K562 (cell line): ENCODE data around the gene IQUB. TPM values are rescaled to one million over a fixed set of nuclear protein-coding genes. Genes with fewer than 3 reads are reported as not detected.
"Not testable (repeated sequence)": the region's sequence is repeated elsewhere in the genome, so short reads cannot be mapped to it uniquely, and the experiment has no call there.

Source experiments
- ATAC-seq: fragments of 200-7000 bp; cut with Tn5 transposase; 3 replicates; pipeline ENCODE4 v1.9.1; 2020; ENCODE audit warnings: moderate library complexity
- BruUV-seq: library from RNA; stranded (reverse); fragments of 400-500 nt; replicated peaks from 2 replicates; lab custom pipeline; 2021; lab: Mats Ljungman, UMichigan
- CTCF ChIA-PET: fragments of 300-600 bp; formaldehyde crosslinking; extraction: SDS; loops from one replicate; lab custom pipeline; 2021; ENCODE audit warnings: low intra/inter-chr PET ratio; lab: Yijun Ruan, JAX
- POLR2A ChIA-PET: fragments of 300-600, 350-650 bp; sonication (Branson Sonifier 250); formaldehyde crosslinking; extraction: SDS; loops from one replicate; lab custom pipeline; 2021; ENCODE audit warnings: antibody characterized with exemption, inconsistent platforms; lab: Yijun Ruan, JAX
- DNase-seq, 4 experiments: peaks; one replicate each; pipeline versions ENCODE4 v3.0.0 to v3.0.0-alpha.2; 2011 to 2018; ENCODE audit warnings: low spot score in 3 of 4, mixed read lengths in 3 of 4; ENCODE audit errors: extremely low read depth in 1 of 4
- FAIRE-seq: peaks from 2 replicates; lab custom pipeline; 2011; peaks lifted over from hg19 to GRCh38; lab: Jason Lieb, UNC
- H2AFZ ChIP-seq: 2 replicates; pipeline ENCODE4 v1.6.0; 2011; ENCODE audit warnings: low read depth, low read length, control low read depth, inconsistent platforms
- H3K27ac ChIP-seq: fragments of 200-600 bp; 3 replicates; pipeline ENCODE4 v1.8.0; 2011; ENCODE audit warnings: low read depth, mild to moderate bottlenecking, control low read depth, inconsistent platforms, low read length, moderate library complexity, mixed read lengths; ENCODE audit errors: extremely low read depth
- H3K27me3 ChIP-seq, 2 experiments: fragments of 300-600 bp in 1 of 2; 2 replicates in 1 of 2; 3 replicates in 1 of 2; pipeline versions ENCODE4 v1.6.0 to v1.8.0; 2011; ENCODE audit warnings: inconsistent platforms in 2 of 2, low read length in 2 of 2, mild to moderate bottlenecking in 1 of 2, mixed read lengths in 1 of 2, moderate library complexity in 1 of 2; ENCODE audit not compliant: control insufficient read depth in 2 of 2, insufficient read depth in 2 of 2
- H3K36me3 ChIP-seq: fragments of 300-600 bp; 3 replicates; pipeline ENCODE4 v1.8.0; 2011; ENCODE audit warnings: mild to moderate bottlenecking, low read length, inconsistent platforms; ENCODE audit not compliant: control insufficient read depth, insufficient read depth
- H3K4me1 ChIP-seq, 2 experiments: fragments of 200-600 bp in 1 of 2; replicated peaks in 1 of 2; 2 replicates in 1 of 2; 3 replicates in 1 of 2; pipeline versions ENCODE4 v1.5.1 to v1.8.0; 2011; ENCODE audit warnings: inconsistent platforms in 2 of 2, low read length in 2 of 2, mild to moderate bottlenecking in 1 of 2, mixed read lengths in 1 of 2, moderate library complexity in 1 of 2; ENCODE audit not compliant: control insufficient read depth in 2 of 2, insufficient read depth in 2 of 2
- H3K4me2 ChIP-seq: 2 replicates; pipeline ENCODE4 v1.6.1; 2011; ENCODE audit warnings: low read length, control low read depth, inconsistent platforms, mixed read lengths; ENCODE audit not compliant: insufficient read depth
- H3K4me3 ChIP-seq: fragments of 200-600 bp; sonication (generic), shearing (Covaris generic); 2 replicates; pipeline ENCODE4 v1.5.1; 2016; ENCODE audit warnings: control low read depth, inconsistent platforms
- H3K79me2 ChIP-seq: fragments of 200-600 bp; 3 replicates; pipeline ENCODE4 v1.8.0; 2011; ENCODE audit warnings: low read length, inconsistent platforms; ENCODE audit not compliant: control insufficient read depth, insufficient read depth
- H3K9ac ChIP-seq, 2 experiments: 2 replicates each; pipeline versions ENCODE4 v1.6.0 to v1.6.1; 2011; ENCODE audit warnings: low read depth in 2 of 2, low read length in 2 of 2, control low read depth in 1 of 2, inconsistent platforms in 1 of 2, mild to moderate bottlenecking in 1 of 2, mixed read lengths in 1 of 2; ENCODE audit not compliant: insufficient read depth in 1 of 2
- H3K9me1 ChIP-seq: one replicate; pipeline ENCODE4 v1.6.0; 2011; ENCODE audit warnings: inconsistent platforms, mild to moderate bottlenecking, low read length, moderate library complexity; ENCODE audit not compliant: control insufficient read depth, insufficient read depth
- H3K9me3 ChIP-seq: replicated peaks from 2 replicates; pipeline ENCODE4 v1.5.1; 2011; ENCODE audit warnings: low read depth, low read length, inconsistent platforms; ENCODE audit not compliant: control insufficient read depth, insufficient read depth
- H4K20me1 ChIP-seq: replicated peaks from 2 replicates; pipeline ENCODE4 v1.6.1; 2011; ENCODE audit warnings: low read length, inconsistent platforms, mixed read lengths; ENCODE audit not compliant: control insufficient read depth, insufficient read depth
- FOXK2 ChIP-seq, 2 experiments: fragments of 450-650 bp; IDR thresholded peaks in 1 of 2; conservative IDR thresholded peaks in 1 of 2; 2 replicates each; pipeline ENCODE4 v1.6.1; 2016; ENCODE audit warnings: low read depth in 2 of 2, mild to moderate bottlenecking in 1 of 2
- ZBTB33 ChIP-seq: sonication (generic); formaldehyde crosslinking; IDR thresholded peaks from 2 replicates; pipeline ENCODE4 v1.8.1; 2023; ENCODE audit warnings: mild to moderate bottlenecking, missing genetic modification reagents
- ZNF507 ChIP-seq: conservative IDR thresholded peaks from 2 replicates; pipeline ENCODE4 v1.6.1; 2017; ENCODE audit warnings: missing genetic modification characterization, missing compliant biosample characterization
- WGBS: fragments of 100-300 bp; shearing (Covaris generic); methylation state at CpG from one replicate; pipeline ENCODE4 v1.1.6; 2016; ENCODE audit warnings: low coverage, mixed read lengths; ENCODE audit not compliant: insufficient coverage; ENCODE audit errors: missing lambda C conversion rate; 5-methylcytosine and 5-hydroxymethylcytosine counted together
- in situ Hi-C: fragments of 300-500 bp; cut with MboI; formaldehyde crosslinking; loops from 4 replicates; pipeline ENCODE4 v1.15.0; 2018; ENCODE audit warnings: inconsistent platforms, mixed read lengths
- intact Hi-C: fragments of 100-400 bp; cut with micrococcal nuclease; formaldehyde crosslinking; loops from 2 replicates; pipeline ENCODE4 v1.14.2; 2022
- polyA plus RNA-seq, 8 experiments: library from polyadenylated mRNA; depleted of rRNA in 4 of 8; stranded (reverse) in 5 of 8; unstranded in 3 of 8; fragments of >200 nt; fragmentation: Nextera tagmentation in 2 of 8; fragmentation: Illumina TruSeq in 1 of 8; extraction: Ambion mirVana in 2 of 8; extraction: Trizol in 1 of 8; gene quantifications; 2 replicates each; pipeline versions ENCODE4 v1.2.1 to v1.2.3, GENCODE V29; 2011 to 2014; ENCODE audit warnings: inconsistent platforms in 1 of 8, missing spikeins in 1 of 8
- total RNA-seq, 7 experiments: library from RNA; depleted of rRNA in 6 of 7; stranded (reverse); fragments of >200 nt in 6 of 7; fragmentation: Illumina TruSeq in 2 of 7; extraction: Trizol in 2 of 7; gene quantifications; 2 replicates each; pipeline versions ENCODE4 v1.2.1 to v1.2.3, GENCODE V29; 2011 to 2021; ENCODE audit warnings: low replicate concordance in 1 of 7

The IQUB gene
- total and polyA plus RNA-seq, 9 of the 15 experiments (the other 6 are each of a cell fraction or from before 2014, with no cell fraction given), result 0.62 to 2.6 (median 1.4) TPM

GRCh38 chr7:123527712-123528225, 6.6 kb downstream of the IQUB start (continued):
- 0 out of 4 replicates have a peak, but pooled peaks of 1 of the 2 experiments have one; percentile 19 for TF ChIP-seq FOXK2 (conservative IDR thresholded peaks at IDR 0.05 in 1 of 2, IDR thresholded peaks at IDR 0.05 in 1 of 2; ENCODE audit: low read depth in 2 of 2)

- CTCF ChIA-PET, ATAC-seq, H3K9me3 ChIP-seq, H3K9me1 ChIP-seq, H3K27me3 ChIP-seq, H3K4me3 ChIP-seq, H3K9ac ChIP-seq, H3K27ac ChIP-seq, H4K20me1 ChIP-seq, BruUV-seq, POLR2A ChIA-PET, in situ Hi-C loops, DNase-seq, H3K79me2 ChIP-seq, intact Hi-C loops, H3K36me3 ChIP-seq, H3K4me2 ChIP-seq, FAIRE-seq, H2AFZ ChIP-seq: not testable (repeated sequence)
- peaks cover 6 to 12% of the 10 kb centered on the region in 2 experiments; a peak in 4 of 5 replicates for H3K4me1 ChIP-seq
- WGBS, result 81% methylated on average over 6 of the region's 7 CpGs
- TF ChIP-seq ZNF507 (tag), result peak; percentile 91
- TF ChIP-seq ZBTB33 (CRISPR knock-in tag), result 0 out of 2 replicates have a peak, but pooled peaks have one; percentile 26
Measured at GRCh38 chr7:123526533-123526932, 7.9 kb downstream of the IQUB start.
